Measurements from ENCODE around the gene NUP205. TPM values are rescaled to one million over a fixed set of nuclear protein-coding genes. Genes with fewer than 3 reads are reported as not detected.
"Not testable (repeated sequence)": the region's sequence is repeated elsewhere in the genome, so short reads cannot be mapped to it uniquely, and the experiment has no call there.

NUP205 gene
- total RNA-seq, 4 donors from 2014 or later, result 27.6 to 33.9 (median 28.8) TPM

DNA sequence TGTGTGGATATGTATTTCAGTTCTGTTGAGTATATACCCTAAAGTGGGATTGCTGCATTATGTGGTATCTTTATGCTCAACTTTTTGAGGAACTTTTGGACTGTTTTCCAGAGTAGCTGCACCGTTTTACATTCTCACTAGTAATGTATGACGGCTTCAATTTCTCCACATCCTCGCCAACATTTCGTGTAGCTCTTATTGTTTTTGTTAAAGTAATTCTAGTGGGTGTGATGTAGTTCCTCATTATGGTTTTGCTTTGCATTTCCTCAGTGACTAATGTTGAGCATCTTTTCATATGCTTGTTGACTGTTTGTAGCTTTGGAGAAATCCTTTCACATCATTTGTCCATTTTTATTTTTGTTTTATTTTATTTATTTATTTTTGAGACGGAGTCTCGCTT lies 109.1 kb downstream of the NUP205 start:
- no peak for TF ChIP-seq CTCF (IDR thresholded peaks at IDR 0.05)
- TF ChIP-seq POLR2A (IDR thresholded peaks at IDR 0.05), result no peak
- WGBS, 2 donors, result 81 to 82% methylated on average over 6 of the region's 6 CpGs
- no peak for DNase-seq (ENCODE audit: low spot score in 2 of 2)
- intact Hi-C loops (cut with DNase I; ENCODE audit: low total_unique reads), result no loop called here
- H3K4me3 ChIP-seq (ENCODE audit: low read depth, poor library complexity, severe bottlenecking), result no peak overlapping the region

- DNase-seq (ENCODE audit: low spot score in 2 of 2); H3K4me3 ChIP-seq (ENCODE audit: low read depth, poor library complexity, severe bottlenecking); intact Hi-C loops (cut with DNase I; ENCODE audit: low total_unique reads): not testable (repeated sequence)
- WGBS, 2 donors, result 89 to 92% methylated on average over 1 of the region's 1 CpG
Observed at GRCh38 chr7:135667626-135668025, 109.9 kb downstream of the NUP205 start.

DNA sequence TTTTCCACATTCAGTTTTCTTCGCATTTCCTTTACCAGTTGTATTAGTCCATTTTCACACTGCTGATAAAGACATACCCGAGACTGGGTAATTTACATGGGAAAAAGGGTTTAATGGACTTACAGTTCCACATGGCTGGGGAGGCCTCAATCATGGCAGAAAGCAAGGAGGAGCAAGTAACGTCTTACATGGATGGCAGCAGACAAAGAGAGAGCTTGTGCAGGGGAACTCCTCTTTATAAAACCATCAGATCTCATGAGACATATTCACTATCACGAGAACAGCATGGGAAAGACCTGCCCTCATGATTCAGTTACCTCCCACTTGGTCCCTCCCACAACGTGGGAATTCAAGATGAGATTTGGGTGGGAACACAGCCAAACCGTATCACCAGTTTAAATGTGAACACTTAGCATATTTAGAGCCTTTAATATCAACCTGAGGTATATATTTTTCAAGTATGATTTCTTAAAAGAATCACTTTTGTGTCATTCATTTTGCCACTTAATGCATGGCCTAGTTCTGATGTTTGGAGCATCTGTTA lies 111.2 kb downstream of the NUP205 start:
- DNase-seq (ENCODE audit: low spot score in 2 of 2); intact Hi-C loops (cut with DNase I; ENCODE audit: low total_unique reads); H3K4me3 ChIP-seq (ENCODE audit: low read depth, poor library complexity, severe bottlenecking): not testable (repeated sequence)
- 57 to 60% methylated on average over 6 of the region's 6 CpGs for WGBS, 2 donors

DNA sequence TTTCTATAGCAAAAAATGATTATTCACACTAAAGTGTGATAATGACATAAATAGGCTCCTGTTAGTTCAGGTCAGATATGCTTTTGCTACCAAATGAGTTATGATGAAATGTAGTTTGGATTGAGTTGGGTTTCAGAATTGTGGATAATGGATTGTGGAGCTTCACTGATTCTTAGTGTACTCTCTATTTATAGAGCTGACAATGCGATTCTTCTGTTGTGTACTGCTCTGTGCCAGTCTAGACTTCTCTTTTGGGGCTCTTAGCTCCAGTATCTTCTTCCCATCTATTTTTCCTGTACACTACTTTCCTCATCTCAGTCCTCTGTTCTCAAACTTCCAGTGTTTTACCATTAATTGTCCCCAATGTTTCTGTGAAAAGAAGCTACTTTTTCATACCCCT lies 112.1 kb downstream of the NUP205 start:
- 55 to 56% methylated on average over 1 of the region's 1 CpG for WGBS, 2 donors
- DNase-seq (ENCODE audit: low spot score in 2 of 2), result no peak
- intact Hi-C loops (cut with DNase I; ENCODE audit: low total_unique reads), result no loop called here
- TF ChIP-seq POLR2A (IDR thresholded peaks at IDR 0.05) (no peak), CTCF (IDR thresholded peaks at IDR 0.05) (no peak)
- H3K4me3 ChIP-seq (ENCODE audit: low read depth, poor library complexity, severe bottlenecking), result no peak overlapping the region

- 15 to 31% methylated on average over 1 of the region's 1 CpG for WGBS, 2 donors
- H3K4me3 ChIP-seq (ENCODE audit: low read depth, poor library complexity, severe bottlenecking), result no peak overlapping the region
- no peak for TF ChIP-seq CTCF (IDR thresholded peaks at IDR 0.05)
- TF ChIP-seq POLR2A (IDR thresholded peaks at IDR 0.05), result no peak
- intact Hi-C loops (cut with DNase I; ENCODE audit: low total_unique reads), result no loop called here
- no peak for DNase-seq (ENCODE audit: low spot score in 2 of 2)
Observed at GRCh38 chr7:135670179-135670578, 112.5 kb downstream of the NUP205 start.

DNA sequence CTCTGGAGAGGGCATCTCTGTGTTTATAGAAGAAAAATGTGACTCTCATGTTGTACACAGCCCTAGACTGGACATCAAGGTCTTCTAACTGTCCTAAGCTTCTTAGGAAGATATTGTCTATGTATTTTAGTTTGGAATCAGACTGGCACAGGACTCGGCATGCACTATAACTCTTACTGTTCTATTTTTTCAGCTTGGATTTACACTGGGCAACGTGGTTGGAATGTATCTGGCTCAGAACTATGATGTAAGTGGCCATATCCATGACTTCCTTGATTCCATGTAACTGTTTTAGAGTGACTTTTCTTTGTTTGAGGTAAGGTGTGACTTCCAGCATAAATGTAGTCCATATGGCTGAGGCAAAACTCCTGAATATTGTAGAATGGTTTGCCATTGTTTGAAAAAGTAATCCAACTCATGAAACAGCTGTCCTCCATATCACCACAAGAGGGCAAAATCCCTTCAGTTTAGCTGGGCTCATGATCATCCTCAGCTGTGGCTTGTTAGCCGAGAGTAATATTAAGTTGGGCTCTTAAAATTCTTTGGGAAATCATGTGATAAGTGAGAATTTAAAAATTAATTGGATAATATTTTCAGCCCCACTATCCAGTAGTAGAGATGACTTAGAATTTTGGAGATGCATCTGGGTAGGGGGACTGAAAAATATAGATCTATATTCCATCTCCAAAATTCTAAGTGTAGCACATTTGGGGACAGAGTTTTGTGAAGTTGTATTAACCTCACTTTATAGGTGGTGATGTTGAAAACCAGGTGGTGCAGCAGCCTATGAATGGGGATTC lies 115.0 kb downstream of the NUP205 start:
- WGBS, 2 donors, result 40 to 45% methylated on average over 3 of the region's 3 CpGs
- peak in 1 of 3 donors; percentile 49 for TF ChIP-seq CTCF (IDR thresholded peaks at IDR 0.05)
- TF ChIP-seq POLR2A (IDR thresholded peaks at IDR 0.05), result no peak
- peak in 1 of 2 donors; percentile 31 for DNase-seq (ENCODE audit: low spot score in 2 of 2)
- intact Hi-C loops (cut with DNase I; ENCODE audit: low total_unique reads), result no loop called here
- H3K4me3 ChIP-seq (ENCODE audit: low read depth, poor library complexity, severe bottlenecking), result no peak overlapping the region

GRCh38 chr7:135673360-135673706 lies 115.6 kb downstream of the NUP205 start:
- no peak for DNase-seq (ENCODE audit: low spot score in 2 of 2)
- no peak overlapping the region for H3K4me3 ChIP-seq (ENCODE audit: low read depth, poor library complexity, severe bottlenecking)
- 74 to 79% methylated on average over 6 of the region's 6 CpGs for WGBS, 2 donors
- no peak for TF ChIP-seq POLR2A (IDR thresholded peaks at IDR 0.05)
- TF ChIP-seq CTCF (IDR thresholded peaks at IDR 0.05), result no peak
- intact Hi-C loops (cut with DNase I; ENCODE audit: low total_unique reads), result no loop called here
